AG09319 (cell line): Measurements from ENCODE around the gene GORASP2.

Experiments used
- DNase-seq: peaks from one replicate; pipeline ENCODE4 v3.0.0-alpha.2; 2010; ENCODE audit warnings: low read depth; ENCODE audit errors: extremely low read depth
- TF ChIP-seq, protein P1 (sequence below): IDR thresholded peaks from 2 replicates; pipeline ENCODE4 v1.5.1; 2011; ENCODE audit warnings: low read depth, mild to moderate bottlenecking, inconsistent platforms, low read length, moderate library complexity

GORASP2 gene

DNA sequence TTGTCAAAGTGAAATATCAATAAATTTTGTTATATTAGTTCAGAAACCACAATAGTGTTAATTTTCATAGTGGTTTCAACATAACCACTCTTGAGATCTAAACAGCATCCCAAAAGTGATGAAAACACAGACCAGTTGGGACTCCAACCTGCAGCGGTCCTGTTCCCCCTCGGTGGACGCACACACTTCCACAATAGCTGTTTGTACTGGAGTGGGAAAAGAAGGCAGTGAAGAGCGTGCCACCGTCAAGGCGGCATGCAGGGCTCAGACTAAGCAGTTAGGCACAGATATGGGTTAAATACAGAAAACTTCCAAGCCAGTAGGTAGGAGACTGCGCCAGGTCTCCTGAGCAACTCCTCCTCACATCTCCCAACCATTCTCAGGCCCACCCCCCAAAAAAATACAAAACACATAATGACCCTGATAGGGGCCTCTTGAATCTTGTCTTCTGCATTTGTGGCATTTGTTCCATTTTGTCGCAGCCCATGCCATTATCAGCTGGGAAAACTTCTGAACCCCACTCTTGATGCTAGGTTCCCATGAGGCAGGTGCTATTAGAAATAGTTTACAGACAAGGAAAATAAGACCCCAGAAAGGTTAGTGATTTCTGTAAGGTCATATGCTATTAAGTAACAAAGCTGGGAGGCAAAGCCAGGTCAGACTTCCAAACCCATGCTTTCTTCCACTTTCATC, 57.7 kb downstream of the GORASP2 start:
- TF ChIP-seq, protein P1, sequence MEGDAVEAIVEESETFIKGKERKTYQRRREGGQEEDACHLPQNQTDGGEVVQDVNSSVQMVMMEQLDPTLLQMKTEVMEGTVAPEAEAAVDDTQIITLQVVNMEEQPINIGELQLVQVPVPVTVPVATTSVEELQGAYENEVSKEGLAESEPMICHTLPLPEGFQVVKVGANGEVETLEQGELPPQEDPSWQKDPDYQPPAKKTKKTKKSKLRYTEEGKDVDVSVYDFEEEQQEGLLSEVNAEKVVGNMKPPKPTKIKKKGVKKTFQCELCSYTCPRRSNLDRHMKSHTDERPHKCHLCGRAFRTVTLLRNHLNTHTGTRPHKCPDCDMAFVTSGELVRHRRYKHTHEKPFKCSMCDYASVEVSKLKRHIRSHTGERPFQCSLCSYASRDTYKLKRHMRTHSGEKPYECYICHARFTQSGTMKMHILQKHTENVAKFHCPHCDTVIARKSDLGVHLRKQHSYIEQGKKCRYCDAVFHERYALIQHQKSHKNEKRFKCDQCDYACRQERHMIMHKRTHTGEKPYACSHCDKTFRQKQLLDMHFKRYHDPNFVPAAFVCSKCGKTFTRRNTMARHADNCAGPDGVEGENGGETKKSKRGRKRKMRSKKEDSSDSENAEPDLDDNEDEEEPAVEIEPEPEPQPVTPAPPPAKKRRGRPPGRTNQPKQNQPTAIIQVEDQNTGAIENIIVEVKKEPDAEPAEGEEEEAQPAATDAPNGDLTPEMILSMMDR = no peak
- no peak for DNase-seq

DNA sequence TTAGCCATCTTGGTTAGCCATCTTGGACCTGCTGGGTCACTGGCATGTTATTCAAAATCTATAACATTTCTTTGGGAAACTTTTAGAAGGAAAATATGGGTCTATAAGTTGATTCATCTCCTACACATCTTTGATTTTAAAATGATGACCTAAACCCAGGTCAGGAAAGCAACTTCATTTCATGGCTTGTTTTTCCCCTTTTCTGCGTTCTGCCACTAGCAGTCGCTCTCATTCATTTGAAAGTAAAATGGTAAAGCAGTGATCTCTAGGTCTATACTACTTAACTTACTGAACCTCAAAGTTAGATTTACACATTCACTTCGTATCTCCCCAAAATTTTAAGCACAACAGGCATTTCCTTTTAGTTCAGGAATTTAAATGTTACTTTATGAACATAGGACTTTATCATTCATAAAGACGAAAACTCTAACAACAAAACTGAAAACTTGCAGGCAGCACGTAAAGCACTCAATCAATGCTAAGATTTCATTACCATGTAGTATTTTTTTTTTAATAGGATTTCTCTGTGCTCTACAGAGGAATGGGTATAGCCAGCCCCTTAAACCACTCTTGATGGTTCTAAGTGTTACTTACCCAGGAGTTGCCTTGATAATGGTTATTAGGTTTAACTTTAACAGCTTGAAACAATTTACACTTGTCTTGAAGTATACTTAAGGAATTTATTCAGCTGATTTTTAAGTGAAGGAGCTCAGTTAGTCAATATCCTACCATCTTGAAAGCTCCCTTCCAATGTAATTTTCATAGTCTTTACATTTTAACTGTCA, 62.5 kb downstream of the GORASP2 start:
- TF ChIP-seq, protein P1 = no peak
- DNase-seq = no peak

DNA sequence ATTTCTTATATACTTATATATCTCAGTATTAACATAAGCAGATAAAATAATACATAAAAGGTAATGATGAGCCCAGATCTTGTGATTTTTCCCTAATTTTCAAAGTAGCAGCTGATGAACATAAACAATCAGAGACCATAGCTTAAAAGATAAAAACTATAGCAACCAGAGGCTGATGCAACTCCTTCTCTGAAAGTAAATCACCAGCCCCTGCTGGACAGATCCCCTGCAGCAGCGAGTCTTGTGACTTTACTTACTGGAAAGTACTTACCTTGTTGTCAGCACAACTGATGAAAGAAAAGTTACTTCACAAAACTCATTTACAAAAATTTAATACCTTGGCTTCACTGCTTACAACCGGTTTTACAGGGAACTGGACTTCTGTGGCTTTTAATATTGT, 67.3 kb downstream of the GORASP2 start:
- TF ChIP-seq, protein P1 = no peak; the same call in 1 of the 2 replicates
- no peak for DNase-seq

DNA sequence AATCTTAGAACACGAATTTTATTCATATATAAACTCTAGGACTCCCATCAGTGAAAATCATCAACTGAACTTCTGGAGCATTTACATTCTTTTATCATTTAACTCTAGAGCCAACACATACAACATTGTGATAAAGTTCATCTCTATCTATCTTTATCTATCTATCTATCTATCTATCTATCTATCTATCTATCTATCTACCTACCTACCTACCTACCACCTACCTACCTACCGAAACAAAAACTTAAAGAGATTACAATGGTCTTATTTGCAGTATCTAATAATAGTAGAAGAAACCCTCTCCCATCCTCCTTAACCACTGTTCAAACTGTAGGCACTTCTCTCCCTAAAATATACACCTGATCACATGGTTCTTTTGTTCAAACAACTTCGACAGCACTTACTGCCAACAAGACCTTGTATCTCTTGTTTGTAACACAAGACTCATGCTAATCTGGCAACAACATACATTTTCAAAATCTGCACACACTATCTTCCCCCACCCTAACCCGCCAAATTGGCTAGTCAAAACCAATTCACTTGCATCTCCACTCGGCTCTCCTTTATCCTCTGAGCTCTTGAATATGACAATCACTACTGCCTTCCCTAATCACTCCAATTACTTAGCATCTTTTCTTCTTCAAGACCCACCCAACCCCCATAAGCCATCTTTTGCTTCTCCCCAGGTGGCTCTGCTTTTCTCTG, 69.0 kb downstream of the GORASP2 start:
- DNase-seq = no peak
- TF ChIP-seq, protein P1 = no peak

DNA sequence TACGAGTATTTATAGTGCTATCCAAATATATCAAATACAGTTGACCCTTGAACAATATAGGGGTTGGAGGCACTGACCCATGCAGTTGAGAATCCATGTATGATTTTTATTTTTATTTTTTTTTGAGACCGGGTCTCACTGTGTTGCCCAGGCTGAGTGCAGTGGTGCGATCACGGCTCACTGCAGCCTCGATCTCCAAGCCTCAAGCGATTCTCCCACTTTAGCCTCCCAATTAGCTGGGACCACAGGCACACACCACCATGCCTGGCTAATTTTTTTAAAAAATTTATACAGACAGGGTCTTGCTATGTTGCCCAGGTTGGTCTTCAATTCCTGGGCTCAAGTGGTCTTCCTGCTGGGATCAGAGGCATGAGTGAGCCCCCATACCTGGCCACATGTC, 70.6 kb downstream of the GORASP2 start:
- DNase-seq = no peak
- TF ChIP-seq, protein P1 = no peak

DNA sequence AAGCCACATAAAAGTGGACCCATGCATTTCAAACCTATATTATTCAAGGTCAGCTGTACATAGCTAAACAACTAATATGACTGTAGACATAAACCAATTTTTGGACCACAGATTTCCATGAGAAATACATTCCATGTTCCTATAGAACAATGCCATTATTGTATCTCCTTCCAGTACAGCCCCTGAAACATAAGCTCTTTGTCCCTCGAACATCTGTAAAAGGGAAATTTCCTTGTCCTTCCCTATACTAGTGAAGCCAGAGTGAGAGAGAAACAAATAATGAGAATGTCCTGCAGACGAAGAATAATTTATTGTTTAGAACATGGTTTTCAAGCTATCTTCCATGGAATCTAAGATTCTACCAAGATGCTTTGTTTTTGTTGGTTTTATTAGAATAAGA, 75.3 kb downstream of the GORASP2 start:
- TF ChIP-seq, protein P1 = no peak
- no peak for DNase-seq

DNA sequence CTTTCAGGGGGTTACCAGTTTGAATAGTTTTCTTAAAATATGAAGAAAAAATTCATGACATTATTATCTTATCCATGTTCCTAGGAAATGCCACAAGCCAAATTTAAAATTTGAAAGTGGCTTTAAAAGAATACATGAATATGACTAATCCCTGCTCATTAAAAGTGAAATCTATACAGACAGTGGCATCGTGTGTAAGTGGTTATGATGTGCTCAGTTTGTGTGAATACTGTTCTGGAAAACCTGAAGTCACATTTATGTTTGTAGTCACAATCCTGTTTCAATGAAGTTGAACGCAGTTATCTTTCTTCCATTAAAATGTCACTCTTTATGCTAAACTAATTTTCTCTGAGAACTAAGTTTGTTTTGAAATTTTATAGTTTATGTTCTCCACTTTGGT, 75.8 kb downstream of the GORASP2 start:
- DNase-seq = no peak
- TF ChIP-seq, protein P1 = no peak
